Dedifferentiated amniotic fluid mesenchymal stem cell (primary cell): Measurements from ENCODE around the gene TIGIT.
"Not testable (repeated sequence)": the region's sequence is repeated elsewhere in the genome, so short reads cannot be mapped to it uniquely, and the experiment has no call there.

Source experiments
- DNase-seq: peaks from one replicate; pipeline ENCODE4 v3.0.0-alpha.2; 2016; ENCODE audit errors: extremely low spot score

TIGIT gene

GRCh38 chr3:114293838-114294535, at the start of gene TIGIT:
Gene TIGIT, plus strand, starts transcription at chr3:114294028. Its CDS starts 34 bp downstream, at chr3:114294062.
- DNase-seq: no peak

- DNase-seq: no peak
Observed at GRCh38 chr3:114252954-114253353, 40.9 kb upstream of the TIGIT start.

GRCh38 chr3:114253505-114253904, 40.3 kb upstream of the TIGIT start:
- DNase-seq: no peak

GRCh38 chr3:114259566-114259965, 34.3 kb upstream of the TIGIT start:
- no peak for DNase-seq

GRCh38 chr3:114260152-114260551, 33.7 kb upstream of the TIGIT start:
- DNase-seq: no peak

GRCh38 chr3:114270019-114270418, 23.8 kb upstream of the TIGIT start:
- DNase-seq: no peak

GRCh38 chr3:114272271-114272670, 21.6 kb upstream of the TIGIT start:
- DNase-seq: no peak

GRCh38 chr3:114274929-114275328, 18.9 kb upstream of the TIGIT start:
- DNase-seq: no peak

- not testable (repeated sequence) for DNase-seq
Observed at GRCh38 chr3:114276856-114277255, 17.0 kb upstream of the TIGIT start.

- no peak for DNase-seq
Observed at GRCh38 chr3:114284644-114285043, 9.2 kb upstream of the TIGIT start.

- no peak for DNase-seq
Observed at GRCh38 chr3:114285648-114286230, 8.1 kb upstream of the TIGIT start.

- no peak for DNase-seq
Observed at GRCh38 chr3:114286266-114286665, 7.6 kb upstream of the TIGIT start.

- no peak for DNase-seq
Observed at GRCh38 chr3:114290911-114291901, 2.6 kb upstream of the TIGIT start.

GRCh38 chr3:114294940-114295480, 1.2 kb downstream of the TIGIT start:
- DNase-seq: no peak

- DNase-seq: no peak
Observed at GRCh38 chr3:114295946-114296345, 2.1 kb downstream of the TIGIT start.

GRCh38 chr3:114299421-114299820, 5.6 kb downstream of the TIGIT start:
- no peak for DNase-seq

GRCh38 chr3:114299941-114300624, 6.3 kb downstream of the TIGIT start:
- no peak for DNase-seq

- no peak for DNase-seq
Observed at GRCh38 chr3:114307222-114307830, 13.5 kb downstream of the TIGIT start.

- DNase-seq: no peak
Observed at GRCh38 chr3:114307832-114308231, 14.0 kb downstream of the TIGIT start.

GRCh38 chr3:114308377-114308776, 14.5 kb downstream of the TIGIT start:
- no peak for DNase-seq

- DNase-seq: no peak
Observed at GRCh38 chr3:114308830-114309229, 15.0 kb downstream of the TIGIT start.
